H1 (cell line): ENCODE measurements around the gene FLT3. TPM values are rescaled to one million over a fixed set of nuclear protein-coding genes. Genes with fewer than 3 reads are reported as not detected.

Source experiments
- BCL11A ChIP-seq, 2 experiments: IDR thresholded peaks; one replicate each; pipeline ENCODE4 v1.6.1; 2011; ENCODE audit warnings: low read depth in 2 of 2, low read length in 2 of 2, mild to moderate bottlenecking in 2 of 2
- BRCA1 ChIP-seq: IDR thresholded peaks from 2 replicates; pipeline ENCODE4 v1.6.1; 2012; ENCODE audit warnings: low read depth, low read length, improper control_type of control experiment
- GABPA ChIP-seq: IDR thresholded peaks from 2 replicates; pipeline ENCODE4 v1.6.1; 2011; ENCODE audit warnings: mild to moderate bottlenecking, low read length, moderate library complexity, borderline replicate concordance; ENCODE audit not compliant: insufficient read depth
- HDAC2 ChIP-seq, 2 experiments: fragments of 300-600 bp in 1 of 2; sonication (generic) in 1 of 2; IDR thresholded peaks; 2 replicates each; pipeline ENCODE4 v1.6.1; 2011 to 2012; ENCODE audit warnings: low read depth in 2 of 2, low read length in 2 of 2, mild to moderate bottlenecking in 2 of 2, moderate library complexity in 2 of 2, borderline replicate concordance in 1 of 2, inconsistent platforms in 1 of 2
- RNF2 ChIP-seq: fragments of 200-900, 300-1000 bp; sonication (generic); IDR thresholded peaks from 2 replicates; pipeline ENCODE4 v1.7.1; 2016; ENCODE audit warnings: borderline replicate concordance, low read depth, mild to moderate bottlenecking, antibody characterized with exemption, low read length; ENCODE audit not compliant: poor library complexity, severe bottlenecking; ENCODE audit errors: missing control alignments
- RXRA ChIP-seq: IDR thresholded peaks from 2 replicates; pipeline ENCODE4 v1.6.1; 2011; ENCODE audit warnings: low read depth, mild to moderate bottlenecking, low read length, moderate library complexity; ENCODE audit not compliant: insufficient read depth
- SP4 ChIP-seq: IDR thresholded peaks from 2 replicates; pipeline ENCODE4 v1.6.1; 2012; ENCODE audit warnings: low read length, inconsistent platforms
- TAF7 ChIP-seq: optimal IDR thresholded peaks from 2 replicates; pipeline ENCODE3; 2011; ENCODE audit warnings: low read depth, mild to moderate bottlenecking, inconsistent platforms, low read length, moderate library complexity, borderline replicate concordance
- polyA plus RNA-seq, 7 experiments: library from polyadenylated mRNA; depleted of rRNA in 3 of 7; stranded (reverse) in 5 of 7; unstranded in 2 of 7; fragments of >200 nt in 5 of 7; fragments of 200-250 nt in 2 of 7; gene quantifications; 1 replicate in 5 of 7; 2 replicates in 1 of 7; 4 replicates in 1 of 7; pipeline versions ENCODE4 v1.2.1 to v1.2.3, GENCODE V29; 2011 to 2013; ENCODE audit warnings: missing spikeins in 2 of 7, mixed read lengths in 2 of 7
- total RNA-seq: library from RNA; stranded (reverse); fragmentation: NEBNext Ultra II Directional; extraction: Animal tissue kit (Norgen Biotek cat#: 25700); gene quantifications from 2 replicates; pipeline ENCODE4 v1.2.1, GENCODE V29; 2021
- TF ChIP-seq, protein P1 (sequence below), 3 experiments: IDR thresholded peaks; 1 replicate in 2 of 3; 2 replicates in 1 of 3; pipeline versions ENCODE4 v1.5.1 to v1.6.1; 2011; ENCODE audit warnings: low read length in 3 of 3, mild to moderate bottlenecking in 3 of 3, inconsistent platforms in 2 of 3, low read depth in 1 of 3, moderate library complexity in 1 of 3; ENCODE audit not compliant: insufficient read depth in 1 of 3; ENCODE audit errors: control extremely low read depth in 1 of 3

FLT3 gene
- total and polyA plus RNA-seq, 2 of the 8 experiments (the other 6 are each of a cell fraction or from before 2014, with no cell fraction given), result 0.44 to 0.71 TPM

- TF ChIP-seq, protein P1, sequence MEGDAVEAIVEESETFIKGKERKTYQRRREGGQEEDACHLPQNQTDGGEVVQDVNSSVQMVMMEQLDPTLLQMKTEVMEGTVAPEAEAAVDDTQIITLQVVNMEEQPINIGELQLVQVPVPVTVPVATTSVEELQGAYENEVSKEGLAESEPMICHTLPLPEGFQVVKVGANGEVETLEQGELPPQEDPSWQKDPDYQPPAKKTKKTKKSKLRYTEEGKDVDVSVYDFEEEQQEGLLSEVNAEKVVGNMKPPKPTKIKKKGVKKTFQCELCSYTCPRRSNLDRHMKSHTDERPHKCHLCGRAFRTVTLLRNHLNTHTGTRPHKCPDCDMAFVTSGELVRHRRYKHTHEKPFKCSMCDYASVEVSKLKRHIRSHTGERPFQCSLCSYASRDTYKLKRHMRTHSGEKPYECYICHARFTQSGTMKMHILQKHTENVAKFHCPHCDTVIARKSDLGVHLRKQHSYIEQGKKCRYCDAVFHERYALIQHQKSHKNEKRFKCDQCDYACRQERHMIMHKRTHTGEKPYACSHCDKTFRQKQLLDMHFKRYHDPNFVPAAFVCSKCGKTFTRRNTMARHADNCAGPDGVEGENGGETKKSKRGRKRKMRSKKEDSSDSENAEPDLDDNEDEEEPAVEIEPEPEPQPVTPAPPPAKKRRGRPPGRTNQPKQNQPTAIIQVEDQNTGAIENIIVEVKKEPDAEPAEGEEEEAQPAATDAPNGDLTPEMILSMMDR (IDR thresholded peaks at IDR 0.05; ENCODE audit: control extremely low read depth in 1 of 3, insufficient read depth in 1 of 3, low read depth in 1 of 3, low read length in 3 of 3), result no peak
- TF ChIP-seq HDAC2 (IDR thresholded peaks at IDR 0.05; ENCODE audit: borderline replicate concordance in 1 of 2, low read depth in 2 of 2, low read length in 2 of 2) (no peak), TAF7 (no peak), RNF2 (no peak), SP4 (no peak), RXRA (no peak), BCL11A (IDR thresholded peaks at IDR 0.05; ENCODE audit: low read depth in 2 of 2, low read length in 2 of 2) (no peak), GABPA (no peak), BRCA1 (no peak)
These were observed 59.3 kb downstream of the FLT3 start (continued) for GRCh38 chr13:28041031-28041461.
